Body of pancreas (tissue), 4 donors: ENCODE measurements around the gene KCTD10. TPM values are rescaled to one million over a fixed set of nuclear protein-coding genes. Genes with fewer than 3 reads are reported as not detected.

ENCODE experiments used
- ATAC-seq: fragments of 150-250 bp; one replicate; pipeline ENCODE4 v1.9.1; 2016
- DNase-seq, 4 donors: peaks; one replicate each; pipeline ENCODE4 v3.0.0-alpha.2; 2019
- H3K27ac ChIP-seq, 4 donors: fragments of 200-600 bp; sonication (generic); 1 replicate in 3 of 4; 2 replicates in 1 of 4; pipeline versions ENCODE4 v1.5.1 to v1.6.1; 2016 to 2019; ENCODE audit warnings: mild to moderate bottlenecking in 1 of 4, mixed read lengths in 1 of 4, moderate library complexity in 1 of 4
- H3K27me3 ChIP-seq, 2 donors: fragments of 200-600 bp; sonication (generic); one replicate each; pipeline ENCODE4 v1.6.0; 2016; ENCODE audit warnings: mild to moderate bottlenecking in 1 of 2
- H3K36me3 ChIP-seq, 2 donors: fragments of 200-600 bp; sonication (generic); replicated peaks in 1 of 2; 2 replicates each; pipeline ENCODE4 v1.5.1; 2016; ENCODE audit warnings: low read depth in 2 of 2; ENCODE audit not compliant: insufficient read depth in 1 of 2
- H3K4me1 ChIP-seq: fragments of 200-600 bp; sonication (generic); one replicate; pipeline ENCODE4 v1.6.0; 2016
- H3K4me3 ChIP-seq, 2 donors: fragments of 200-600 bp; sonication (generic); 1 replicate in 1 of 2; 2 replicates in 1 of 2; pipeline ENCODE4 v1.5.1; 2016 to 2019
- H3K9me3 ChIP-seq, 3 donors: fragments of 200-600 bp; sonication (generic); 1 replicate in 2 of 3; 2 replicates in 1 of 3; pipeline ENCODE4 v1.5.1; 2016
- CTCF ChIP-seq, 7 experiments: fragments of 450-650 bp in 4 of 7; fragments of 200-600 bp in 3 of 7; sonication (generic) in 3 of 7; IDR thresholded peaks; one replicate each; pipeline ENCODE4 v1.5.1; 2016 to 2019; ENCODE audit warnings: antibody characterized with exemption in 7 of 7
- POLR2A ChIP-seq, 3 donors: fragments of 450-650 bp; IDR thresholded peaks; one replicate each; pipeline ENCODE4 v1.6.1; 2016; ENCODE audit warnings: antibody characterized with exemption in 3 of 3, mild to moderate bottlenecking in 2 of 3
- WGBS, 2 donors: methylation state at CpG; one replicate each; pipeline ENCODE4 v1.1.5; 2017; 5-methylcytosine and 5-hydroxymethylcytosine counted together
- intact Hi-C: fragments of 100-400 bp; cut with DNase I; formaldehyde crosslinking; loops from one replicate; pipeline ENCODE4 v1.15.1; 2023
- total RNA-seq, 2 donors: library from RNA; depleted of rRNA; stranded (reverse); fragments of >200 nt; gene quantifications; one replicate each; pipeline ENCODE4 v1.1.0, GENCODE V29; 2016

The KCTD10 gene
- total RNA-seq, 2 donors from 2014 or later = 18.2 to 28.3 TPM

- DNase-seq (no peak), ATAC-seq (no peak)
- H3K9me3 ChIP-seq = no peaks in the 10 kb centered on the region
- H3K27ac ChIP-seq = no peak overlapping the region
- H3K4me3 ChIP-seq = no peak overlapping the region
- intact Hi-C loops = no loop called here
- no peaks in the 10 kb centered on the region for H3K27me3 ChIP-seq
- H3K36me3 ChIP-seq = peaks cover 0 to 26% of the 10 kb centered on the region in 2 donors
- WGBS, 2 donors = 80 to 88% methylated on average over 10 of the region's 10 CpGs
- no peaks in the 10 kb centered on the region for H3K4me1 ChIP-seq
- TF ChIP-seq CTCF (IDR thresholded peaks at IDR 0.05) (no peak), POLR2A (IDR thresholded peaks at IDR 0.05) (no peak)
Observed at GRCh38 chr12:109521831-109522230, 44.7 kb upstream of the KCTD10 start.

- Histone ChIP-seq H3K36me3 (peaks cover 0 to 26% of the 10 kb centered on the region in 2 donors), H3K27ac (peak overlapping the region in 1 of 4 donors; percentile 36), H3K27me3 (no peaks in the 10 kb centered on the region), H3K9me3 (no peaks in the 10 kb centered on the region), H3K4me3 (no peak overlapping the region), H3K4me1 (no peaks in the 10 kb centered on the region)
- 85 to 89% methylated on average over 6 of the region's 6 CpGs for WGBS, 2 donors
- ATAC-seq (no peak), DNase-seq (no peak)
- intact Hi-C loops = no loop called here
- TF ChIP-seq CTCF (IDR thresholded peaks at IDR 0.05) (no peak), POLR2A (IDR thresholded peaks at IDR 0.05) (no peak)
Observed at GRCh38 chr12:109519787-109520186, 42.7 kb upstream of the KCTD10 start.

GRCh38 chr12:109518820-109519665, 41.9 kb upstream of the KCTD10 start:
- TF ChIP-seq CTCF (IDR thresholded peaks at IDR 0.05) = peak; percentile 49 to 77 (median 72)
- no peak for TF ChIP-seq POLR2A (IDR thresholded peaks at IDR 0.05)
- 56 to 66% methylated on average over 11 of the region's 11 CpGs for WGBS, 2 donors
- peak overlapping the region in 1 of 4 donors; percentile 36 for H3K27ac ChIP-seq
- H3K36me3 ChIP-seq = peaks cover 0 to 21% of the 10 kb centered on the region in 2 donors
- intact Hi-C loops = no loop called here
- no peaks in the 10 kb centered on the region for H3K4me1 ChIP-seq
- peak; percentile 72 for ATAC-seq
- DNase-seq = peak; percentile 47 to 76 (median 66)
- H3K4me3 ChIP-seq = no peak overlapping the region
- no peaks in the 10 kb centered on the region for H3K27me3 ChIP-seq
- H3K9me3 ChIP-seq = no peaks in the 10 kb centered on the region

- Histone ChIP-seq H3K4me3 (no peak overlapping the region), H3K27me3 (no peaks in the 10 kb centered on the region), H3K27ac (no peak overlapping the region), H3K4me1 (no peaks in the 10 kb centered on the region), H3K9me3 (no peaks in the 10 kb centered on the region), H3K36me3 (peaks cover 0 to 21% of the 10 kb centered on the region in 2 donors)
- WGBS, 2 donors = 78 to 87% methylated on average over 3 to 6 of the region's 6 CpGs
- no peak for ATAC-seq
- intact Hi-C loops = no loop called here
- DNase-seq = peak in 1 of 4 donors; percentile 12
- TF ChIP-seq POLR2A (IDR thresholded peaks at IDR 0.05) (no peak), CTCF (IDR thresholded peaks at IDR 0.05) (no peak)
Observed at GRCh38 chr12:109517619-109518018, 40.5 kb upstream of the KCTD10 start.
